Uterus (tissue), 2 donors: ENCODE measurements around the gene PSEN1.

Source experiments
- CTCF ChIP-seq, 4 experiments: fragments of 200-600 bp in 2 of 4; fragments of 450-650 bp in 2 of 4; sonication (generic) in 2 of 4; IDR thresholded peaks; one replicate each; pipeline ENCODE4 v1.5.1; 2016 to 2019; ENCODE audit warnings: antibody characterized with exemption in 4 of 4, mild to moderate bottlenecking in 2 of 4, moderate library complexity in 1 of 4
- POLR2A ChIP-seq, 2 donors: fragments of 450-650 bp; IDR thresholded peaks; one replicate each; pipeline ENCODE4 v1.6.1; 2016; ENCODE audit warnings: antibody characterized with exemption in 2 of 2, mild to moderate bottlenecking in 1 of 2, moderate library complexity in 1 of 2

- TF ChIP-seq POLR2A (IDR thresholded peaks at IDR 0.05), result no peak
- no peak for TF ChIP-seq CTCF (IDR thresholded peaks at IDR 0.05)
These were observed 98.5 kb downstream of the PSEN1 start for GRCh38 chr14:73234586-73235394.
